IMR-90 (cell line): Measurements from ENCODE around the gene WDR48. TPM values are rescaled to one million over a fixed set of nuclear protein-coding genes. Genes with fewer than 3 reads are reported as not detected.

Experiments used
- ATAC-seq: fragments of 200-7000 bp; cut with Tn5 transposase; 2 replicates; pipeline ENCODE4 v1.9.1; 2020; ENCODE audit warnings: low read depth, mild to moderate bottlenecking, moderate library complexity
- BruUV-seq: library from RNA; stranded (reverse); fragments of 400-500 nt; replicated peaks from 2 replicates; lab custom pipeline; 2021; lab: Mats Ljungman, UMichigan
- CTCF ChIA-PET: fragments of 300-600 bp; formaldehyde crosslinking; extraction: SDS; loops from one replicate; lab custom pipeline; 2021; ENCODE audit warnings: antibody characterized with exemption; lab: Yijun Ruan, JAX
- POLR2A ChIA-PET: fragments of 300-600 bp; sonication (Branson Sonifier 250); formaldehyde crosslinking; loops from one replicate; lab custom pipeline; 2022; ENCODE audit warnings: antibody characterized with exemption; ENCODE audit not compliant: unreplicated experiment; lab: Charles Lee
- DNase-seq: peaks from one replicate; pipeline ENCODE4 v3.0.0; 2013
- H2AFZ ChIP-seq: replicated peaks from 2 replicates; pipeline ENCODE3; 2013; ENCODE audit warnings: low read length, mild to moderate bottlenecking; ENCODE audit not compliant: poor library complexity
- H2AK5ac ChIP-seq: 2 replicates; pipeline ENCODE4 v1.6.1; 2013; ENCODE audit warnings: low read depth, low read length, inconsistent platforms
- H2AK9ac ChIP-seq: replicated peaks from 2 replicates; pipeline ENCODE3; 2013; ENCODE audit warnings: mild to moderate bottlenecking, low read depth, low read length, moderate library complexity; ENCODE audit not compliant: poor library complexity
- H2BK120ac ChIP-seq: 2 replicates; pipeline ENCODE4 v1.6.1; 2013; ENCODE audit warnings: low read depth, low read length, inconsistent platforms
- H2BK15ac ChIP-seq: 3 replicates; pipeline ENCODE4 v1.6.1; 2013; ENCODE audit warnings: low read depth, low read length, inconsistent platforms
- H2BK20ac ChIP-seq: 2 replicates; pipeline ENCODE4 v1.6.1; 2013; ENCODE audit warnings: low read depth, mild to moderate bottlenecking, inconsistent platforms, low read length, moderate library complexity
- H2BK5ac ChIP-seq: 2 replicates; pipeline ENCODE4 v1.6.1; 2013; ENCODE audit warnings: mild to moderate bottlenecking, low read depth, low read length, inconsistent platforms; ENCODE audit not compliant: poor library complexity, severe bottlenecking
- H3K14ac ChIP-seq: replicated peaks from 2 replicates; pipeline ENCODE4 v1.6.1; 2013; ENCODE audit warnings: low read depth, low read length, inconsistent platforms
- H3K18ac ChIP-seq: 2 replicates; pipeline ENCODE4 v1.6.1; 2013; ENCODE audit warnings: low read depth, low read length, control low read depth
- H3K23ac ChIP-seq: 2 replicates; pipeline ENCODE4 v1.6.1; 2013; ENCODE audit warnings: low read depth, low read length, inconsistent platforms
- H3K27ac ChIP-seq: 2 replicates; pipeline ENCODE4 v1.5.1; 2013; ENCODE audit warnings: mild to moderate bottlenecking, control low read depth, low read length; ENCODE audit not compliant: insufficient read depth
- H3K27me3 ChIP-seq: 2 replicates; pipeline ENCODE4 v1.6.1; 2013; ENCODE audit warnings: low read length; ENCODE audit not compliant: control insufficient read depth, insufficient read depth
- H3K36me3 ChIP-seq: 2 replicates; pipeline ENCODE4 v1.6.1; 2013; ENCODE audit warnings: low read length, mixed read lengths; ENCODE audit not compliant: control insufficient read depth, insufficient read depth
- H3K4ac ChIP-seq: 2 replicates; pipeline ENCODE4 v1.6.1; 2013; ENCODE audit warnings: low read depth, low read length, inconsistent platforms
- H3K4me1 ChIP-seq: 2 replicates; pipeline ENCODE4 v1.6.1; 2013; ENCODE audit warnings: low read length, mixed read lengths; ENCODE audit not compliant: control insufficient read depth, insufficient read depth
- H3K4me2 ChIP-seq: 2 replicates; pipeline ENCODE4 v1.6.1; 2013; ENCODE audit warnings: low read depth, mild to moderate bottlenecking, control low read depth, low read length, moderate library complexity
- H3K4me3 ChIP-seq: 2 replicates; pipeline ENCODE4 v1.5.1; 2013; ENCODE audit warnings: low read depth, mild to moderate bottlenecking, control low read depth, low read length, moderate library complexity; ENCODE audit not compliant: insufficient read depth
- H3K56ac ChIP-seq: 2 replicates; pipeline ENCODE4 v1.6.1; 2013; ENCODE audit warnings: low read length, inconsistent platforms; ENCODE audit not compliant: insufficient read depth; ENCODE audit errors: extremely low read depth
- H3K79me1 ChIP-seq, 2 experiments: 2 replicates each; pipeline ENCODE4 v1.6.1; 2013; ENCODE audit warnings: low read length in 2 of 2, inconsistent platforms in 1 of 2, low read depth in 1 of 2
- H3K9ac ChIP-seq: 2 replicates; pipeline ENCODE4 v1.6.1; 2013; ENCODE audit warnings: low read depth, low read length, control low read depth
- H3K9me1 ChIP-seq: 2 replicates; pipeline ENCODE4 v1.6.1; 2013; ENCODE audit warnings: low read length, inconsistent platforms; ENCODE audit not compliant: insufficient read depth
- H3K9me3 ChIP-seq: 2 replicates; pipeline ENCODE4 v1.6.1; 2013; ENCODE audit warnings: low read length; ENCODE audit not compliant: control insufficient read depth, insufficient read depth
- H4K20me1 ChIP-seq: 2 replicates; pipeline ENCODE4 v1.6.1; 2013; ENCODE audit warnings: low read length, inconsistent platforms; ENCODE audit not compliant: insufficient read depth
- H4K5ac ChIP-seq: 2 replicates; pipeline ENCODE4 v1.6.1; 2013; ENCODE audit warnings: mild to moderate bottlenecking, low read depth, low read length, control low read depth
- H4K8ac ChIP-seq, 2 experiments: 2 replicates each; pipeline ENCODE4 v1.6.1; 2013; ENCODE audit warnings: low read depth in 2 of 2, low read length in 2 of 2, control low read depth in 1 of 2, inconsistent platforms in 1 of 2
- H4K91ac ChIP-seq: 2 replicates; pipeline ENCODE4 v1.6.1; 2013; ENCODE audit warnings: low read depth, low read length, inconsistent platforms; ENCODE audit not compliant: insufficient read depth
- BHLHE40 ChIP-seq: fragments of 150-350 bp; IDR thresholded peaks from 2 replicates; pipeline ENCODE4 v1.6.1; 2016; ENCODE audit warnings: mild to moderate bottlenecking, low read depth, low read length
- CEBPB ChIP-seq: IDR thresholded peaks from 2 replicates; pipeline ENCODE4 v1.6.1; 2012; ENCODE audit warnings: low read depth, low read length, improper control_type of control experiment
- MAZ ChIP-seq: IDR thresholded peaks from 2 replicates; pipeline ENCODE4 v1.6.1; 2012; ENCODE audit warnings: low read depth, mild to moderate bottlenecking, low read length, improper control_type of control experiment, moderate library complexity, borderline replicate concordance
- MXI1 ChIP-seq: IDR thresholded peaks from 2 replicates; pipeline ENCODE4 v1.6.1; 2012; ENCODE audit warnings: low read depth, mild to moderate bottlenecking, low read length, moderate library complexity, borderline replicate concordance
- NFE2L2 ChIP-seq: fragments of 150-350 bp; IDR thresholded peaks from 2 replicates; pipeline ENCODE4 v1.6.1; 2016; ENCODE audit warnings: low read depth, mild to moderate bottlenecking, low read length
- POLR2A ChIP-seq: IDR thresholded peaks from 2 replicates; pipeline ENCODE4 v1.6.1; 2012; ENCODE audit warnings: mild to moderate bottlenecking, low read depth, low read length
- USF2 ChIP-seq: fragments of 150-350 bp; IDR thresholded peaks from 2 replicates; pipeline ENCODE4 v1.6.1; 2017; ENCODE audit warnings: mild to moderate bottlenecking, antibody characterized with exemption, low read length, low read depth
- WGBS, 2 experiments: methylation state at CpG; one replicate each; pipeline versions ENCODE4 v1.1.5 to v1.1.7; 2013; ENCODE audit warnings: missing lambda C conversion rate in 2 of 2; ENCODE audit not compliant: insufficient read length in 1 of 2; ENCODE audit errors: extremely low coverage in 2 of 2; 5-methylcytosine and 5-hydroxymethylcytosine counted together
- dilution Hi-C: fragments of 300-500 bp; cut with HindIII; formaldehyde crosslinking; loops from one replicate; pipeline ENCODE4 v1.14.3; 2018; ENCODE audit warnings: low sequenced_read_pairs; ENCODE audit not compliant: unreplicated experiment
- in situ Hi-C: fragments of 300-500 bp; cut with MboI; formaldehyde crosslinking; loops from 3 replicates; pipeline ENCODE4 v1.14.3; 2019; ENCODE audit warnings: low sequenced_read_pairs, inconsistent platforms, mixed read lengths
- intact Hi-C: fragments of 100-400 bp; cut with micrococcal nuclease; formaldehyde crosslinking; loops from 2 replicates; pipeline ENCODE4 v1.10.0; 2022
- polyA plus RNA-seq, 3 experiments: library from polyadenylated mRNA; depleted of rRNA; stranded (reverse); fragments of >200 nt; gene quantifications; 2 replicates each; pipeline ENCODE4 v1.2.3, GENCODE V29; 2012; ENCODE audit warnings: low replicate concordance in 1 of 3
- total RNA-seq: library from RNA; depleted of rRNA; stranded (reverse); fragments of >200 nt; gene quantifications from 2 replicates; pipeline ENCODE4 v1.2.3, GENCODE V29; 2012

WDR48 gene
- total and polyA plus RNA-seq, 2 of the 4 experiments (the other 2 are of a cell fraction): 14.4 to 41.2 TPM

DNA sequence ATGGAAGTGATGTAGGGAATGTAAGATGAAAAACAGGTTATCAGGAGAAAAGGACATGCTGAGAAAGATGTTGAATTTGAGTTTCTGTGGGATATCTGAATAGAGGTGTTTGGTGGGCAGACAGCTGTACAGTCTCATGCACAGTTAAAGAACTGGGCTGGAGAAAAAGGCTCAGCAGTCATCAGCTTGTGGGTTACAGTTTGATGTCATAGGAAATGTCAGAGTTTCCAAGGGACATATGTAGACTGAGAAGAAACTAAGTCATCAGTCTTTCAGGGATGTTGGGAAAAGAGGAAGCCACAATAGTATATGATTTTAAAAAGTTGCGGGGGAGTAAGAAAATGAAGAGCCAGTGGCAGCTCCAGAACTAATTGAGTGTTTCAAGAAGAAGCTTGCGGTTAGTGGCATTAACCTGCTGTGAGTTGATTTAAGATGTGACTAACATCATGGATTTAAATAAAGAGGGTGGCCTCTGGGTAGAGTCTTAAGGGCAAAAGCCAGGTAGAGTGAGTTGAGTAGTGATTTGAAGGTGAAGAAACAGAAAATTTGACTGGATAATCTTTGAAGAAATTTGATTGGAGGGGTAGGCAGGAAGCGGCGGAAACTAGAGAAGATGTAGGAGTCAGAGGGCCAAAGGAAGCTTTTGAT lies 31.0 kb downstream of the WDR48 start:
- in situ Hi-C loops: no loop called here
- Histone ChIP-seq H2BK20ac (no peak overlapping the region), H2BK5ac (no peak overlapping the region), H3K14ac (no peak overlapping the region), H3K9me3 (no peaks in the 10 kb centered on the region), H3K27me3 (no peaks in the 10 kb centered on the region), H4K8ac (no peak overlapping the region), H2BK15ac (no peak overlapping the region), H3K9ac (no peak overlapping the region), H2AFZ (no peak overlapping the region), H4K91ac (no peak overlapping the region), H2BK120ac (no peak overlapping the region), H2AK9ac (no peak overlapping the region), H3K9me1 (no peaks in the 10 kb centered on the region), H3K18ac (no peak overlapping the region), H3K36me3 (peaks cover 24% of the 10 kb centered on the region), H3K4ac (no peak overlapping the region), H3K27ac (no peak overlapping the region), H3K79me1 (no peaks in the 10 kb centered on the region), H3K4me2 (no peak overlapping the region), H4K20me1 (no peaks in the 10 kb centered on the region), H3K56ac (no peak overlapping the region), H4K5ac (no peak overlapping the region), H3K4me1 (no peaks in the 10 kb centered on the region), H2AK5ac (no peak overlapping the region), H3K4me3 (no peak overlapping the region), H3K23ac (no peak overlapping the region)
- intact Hi-C loops: no loop called here
- CTCF ChIA-PET: no interaction called here
- no TSS peak for BruUV-seq
- TF ChIP-seq POLR2A (no peak), BHLHE40 (no peak), NFE2L2 (no peak), USF2 (no peak), CEBPB (no peak), MXI1 (no peak), MAZ (no peak)
- POLR2A ChIA-PET: no interaction called here
- no peak for ATAC-seq
- dilution Hi-C loops: no loop called here
- DNase-seq: no peak
- 95% methylated on average over 3 of the region's 4 CpGs; no CpG with 5 or more reads in 1 of the 2 experiments for WGBS, 2 experiments
